SH-SY5Y (cell line): ENCODE results near the gene ARHGEF3.

Experiments used
- GATA2 ChIP-seq: IDR thresholded peaks from 2 replicates; pipeline ENCODE4 v1.6.1; 2011; ENCODE audit warnings: mild to moderate bottlenecking, low read depth, low read length
- GATA3 ChIP-seq: IDR thresholded peaks from 2 replicates; pipeline ENCODE4 v1.6.1; 2011; ENCODE audit warnings: low read depth, mild to moderate bottlenecking, low read length, moderate library complexity

The ARHGEF3 gene

DNA sequence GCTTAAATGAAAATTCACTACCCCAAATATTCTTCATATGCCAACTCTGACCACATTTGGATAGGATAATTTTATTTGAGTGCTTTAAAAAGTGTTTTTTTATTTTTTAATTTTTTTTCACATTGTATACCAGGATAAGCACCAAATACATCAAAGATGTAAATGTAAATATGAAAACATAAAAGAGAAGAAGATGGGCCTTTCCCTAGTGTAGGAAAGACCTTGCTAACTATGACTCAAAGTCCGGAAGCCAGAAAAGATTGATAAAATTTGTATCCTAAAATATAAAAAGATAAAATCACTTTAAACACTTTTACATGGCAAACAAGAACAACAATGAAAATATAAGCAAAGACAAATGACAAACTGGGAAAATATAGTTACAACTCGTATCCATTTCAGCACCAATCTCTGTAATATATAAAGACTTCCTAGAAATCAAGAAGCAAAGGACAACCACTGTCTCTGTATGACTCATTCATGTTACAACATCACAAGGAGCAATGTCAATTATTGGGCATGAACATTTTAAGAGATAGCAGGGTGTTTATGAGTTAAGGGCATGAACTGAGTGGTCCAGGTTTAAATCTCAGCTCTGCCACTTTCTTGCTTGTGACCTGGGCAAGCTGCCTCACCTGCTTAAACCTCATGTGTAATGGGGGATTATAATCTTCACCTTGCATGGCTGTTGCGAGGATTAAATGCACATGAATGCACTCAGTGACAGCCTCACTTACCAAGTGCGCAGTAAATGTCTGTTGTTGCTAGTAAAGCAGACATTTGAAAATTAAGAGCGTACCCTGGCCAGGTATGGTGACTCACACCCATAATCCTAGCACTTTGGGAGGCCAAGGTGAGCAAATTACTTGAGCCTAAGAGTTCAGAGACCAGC, 25.3 kb upstream of the ARHGEF3 start:
- TF ChIP-seq GATA2 (no peak), GATA3 (no peak)

DNA sequence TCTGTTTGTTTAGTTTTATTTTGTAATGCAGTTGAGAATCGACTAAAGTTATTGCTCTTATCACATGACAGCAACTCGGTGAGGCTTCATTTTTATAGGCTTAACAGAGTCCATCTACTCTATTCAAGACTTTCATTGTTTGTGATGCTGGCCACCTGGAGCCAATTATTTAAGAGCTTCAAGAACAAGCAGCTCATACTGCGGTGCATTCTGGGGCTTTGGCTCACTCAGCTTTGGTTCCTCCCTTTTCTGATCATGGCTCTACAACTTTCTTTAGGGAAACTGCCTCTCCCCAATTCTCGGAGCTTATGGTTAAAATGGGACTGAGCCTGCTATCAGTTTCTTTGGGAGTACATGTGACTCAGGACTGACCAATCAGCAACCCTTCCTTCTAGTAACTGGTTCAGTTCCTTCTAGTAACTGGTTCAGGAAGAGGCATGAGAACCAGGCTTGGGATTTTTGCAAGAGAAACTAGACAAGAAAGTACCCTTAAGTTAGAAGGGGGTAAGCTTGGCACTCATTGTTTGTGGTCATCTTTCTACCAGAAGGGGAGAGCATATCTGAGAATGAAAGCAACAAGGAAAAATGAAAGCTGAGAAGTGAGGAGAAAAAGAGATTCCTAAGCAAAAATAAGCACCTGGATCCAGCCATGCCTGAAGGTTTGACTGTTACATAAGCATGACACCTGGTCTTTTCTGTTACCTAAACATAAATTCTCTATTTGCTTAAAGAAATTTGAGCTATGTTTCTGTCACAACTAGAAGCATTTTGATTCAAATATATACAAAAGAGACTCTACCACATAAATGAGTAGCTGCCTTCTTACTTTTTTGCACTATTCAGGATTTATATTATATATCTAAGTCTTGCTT, 24.1 kb upstream of the ARHGEF3 start:
- TF ChIP-seq GATA2 (no peak), GATA3 (no peak)

DNA sequence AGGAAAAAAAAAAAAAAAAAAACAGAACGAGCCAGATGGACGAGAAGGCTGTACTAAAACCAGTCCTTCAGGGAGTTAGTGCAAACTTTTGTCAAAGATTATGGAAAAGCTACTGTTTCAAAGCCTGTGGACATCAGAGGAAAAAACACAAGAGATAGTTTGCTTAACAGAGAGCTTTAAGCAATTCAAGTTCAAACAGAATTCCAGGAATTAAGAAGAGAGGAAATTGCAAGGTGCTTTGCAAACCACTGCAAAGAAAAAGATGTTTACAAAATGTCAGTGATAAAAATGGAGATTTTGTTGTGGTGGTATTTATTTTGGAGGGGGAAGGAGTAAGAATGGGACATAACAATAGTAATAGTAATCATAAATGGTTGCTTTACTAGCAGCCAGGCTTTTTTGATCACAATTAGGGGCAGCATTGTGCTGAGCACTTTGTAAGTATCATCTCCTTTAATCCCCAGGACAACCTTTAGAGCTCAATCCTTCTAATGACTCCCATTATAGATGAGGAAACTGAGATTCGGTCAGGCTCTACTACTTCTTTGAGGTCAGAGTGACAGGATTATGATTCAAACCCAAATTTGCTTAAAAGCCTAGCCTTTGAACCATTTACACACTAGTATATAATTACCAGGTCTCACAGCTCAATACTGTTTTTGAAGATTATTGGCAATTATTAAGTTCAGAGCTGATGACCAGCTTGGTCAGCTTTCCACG, 22.4 kb upstream of the ARHGEF3 start:
- TF ChIP-seq GATA3 (no peak), GATA2 (no peak)

DNA sequence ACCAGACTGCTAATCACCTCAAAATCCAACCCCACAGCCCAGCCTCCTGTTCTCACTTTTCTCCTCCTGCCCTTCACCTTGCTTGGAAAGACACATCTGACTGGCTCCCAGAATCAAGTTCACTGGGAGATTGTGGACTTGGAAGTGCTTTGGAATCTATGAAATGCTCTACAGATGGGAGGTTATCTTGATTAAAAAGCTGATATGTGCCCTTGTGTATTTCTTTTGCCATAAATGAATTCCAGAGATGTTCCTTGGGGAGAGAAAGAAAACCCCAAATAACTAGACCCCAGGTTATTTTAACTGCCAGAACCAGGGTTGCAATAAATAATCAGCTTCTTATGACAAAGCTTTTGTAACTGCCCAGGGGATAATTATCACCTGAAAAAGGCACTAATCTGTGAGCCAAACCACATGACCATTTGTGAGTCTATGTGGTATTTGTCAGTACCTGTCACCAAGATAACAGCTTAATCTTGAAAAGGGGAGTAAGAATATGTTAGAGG, 21.7 kb upstream of the ARHGEF3 start:
- TF ChIP-seq GATA2, result 0 out of 2 replicates have a peak, but pooled peaks have one; percentile 13
- no peak for TF ChIP-seq GATA3

DNA sequence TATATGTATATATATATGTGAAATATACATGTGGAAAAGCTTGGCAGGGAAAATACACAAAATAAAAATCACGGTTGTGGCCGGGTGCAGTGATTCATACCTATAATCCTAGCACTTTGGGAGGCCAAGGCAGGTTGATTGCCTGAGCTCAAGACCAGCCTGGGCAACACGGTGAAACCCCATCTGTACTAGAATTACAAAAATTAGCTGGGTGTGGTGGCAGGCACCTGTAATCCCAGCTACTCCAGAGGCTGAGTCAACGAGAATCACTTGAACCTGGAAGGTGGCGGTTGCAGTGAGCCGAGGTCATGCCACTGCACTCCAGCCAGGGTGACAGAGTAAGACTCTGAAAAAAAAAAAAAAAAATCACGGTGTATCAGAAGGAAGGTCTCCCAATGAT, 20.8 kb upstream of the ARHGEF3 start:
- TF ChIP-seq GATA2 (no peak), GATA3 (no peak)

DNA sequence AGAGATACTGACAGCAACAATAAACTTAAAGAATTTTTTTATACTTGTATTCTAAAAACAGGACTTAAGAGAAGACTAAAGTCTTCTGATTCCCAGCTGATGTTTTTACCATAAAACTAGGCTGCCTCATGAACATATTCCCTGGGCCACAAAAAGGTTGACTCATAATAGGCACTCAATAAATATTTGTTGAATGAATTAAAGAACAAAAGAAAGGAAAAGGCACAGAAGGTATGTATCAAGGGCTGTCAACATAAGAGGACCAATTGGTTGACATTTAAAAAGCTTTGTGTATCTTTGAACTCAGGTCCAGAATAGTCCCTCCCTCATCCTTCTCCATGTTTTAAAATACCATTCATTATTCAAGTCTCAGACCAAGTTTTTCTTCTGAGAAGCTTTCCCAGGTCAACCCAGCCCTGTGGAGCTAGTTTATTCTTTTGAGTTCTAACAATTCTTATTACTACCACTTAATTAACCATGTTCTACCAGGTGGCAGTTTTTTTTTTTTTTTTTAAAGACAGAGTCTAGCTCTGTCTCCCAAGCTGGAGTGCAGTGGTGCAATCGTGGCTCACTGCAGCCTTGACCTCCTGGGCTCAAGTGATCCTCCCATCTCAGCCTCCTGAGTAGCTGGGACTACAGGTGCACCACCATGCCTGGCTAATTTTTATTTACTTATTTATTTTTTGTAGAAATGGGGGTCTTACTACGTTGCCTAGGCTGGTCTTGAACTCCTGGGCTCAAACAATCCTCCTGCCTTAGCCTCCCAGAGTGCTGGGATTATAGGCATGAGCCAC, 17.5 kb upstream of the ARHGEF3 start:
- TF ChIP-seq GATA2, result no peak
- TF ChIP-seq GATA3, result no peak

DNA sequence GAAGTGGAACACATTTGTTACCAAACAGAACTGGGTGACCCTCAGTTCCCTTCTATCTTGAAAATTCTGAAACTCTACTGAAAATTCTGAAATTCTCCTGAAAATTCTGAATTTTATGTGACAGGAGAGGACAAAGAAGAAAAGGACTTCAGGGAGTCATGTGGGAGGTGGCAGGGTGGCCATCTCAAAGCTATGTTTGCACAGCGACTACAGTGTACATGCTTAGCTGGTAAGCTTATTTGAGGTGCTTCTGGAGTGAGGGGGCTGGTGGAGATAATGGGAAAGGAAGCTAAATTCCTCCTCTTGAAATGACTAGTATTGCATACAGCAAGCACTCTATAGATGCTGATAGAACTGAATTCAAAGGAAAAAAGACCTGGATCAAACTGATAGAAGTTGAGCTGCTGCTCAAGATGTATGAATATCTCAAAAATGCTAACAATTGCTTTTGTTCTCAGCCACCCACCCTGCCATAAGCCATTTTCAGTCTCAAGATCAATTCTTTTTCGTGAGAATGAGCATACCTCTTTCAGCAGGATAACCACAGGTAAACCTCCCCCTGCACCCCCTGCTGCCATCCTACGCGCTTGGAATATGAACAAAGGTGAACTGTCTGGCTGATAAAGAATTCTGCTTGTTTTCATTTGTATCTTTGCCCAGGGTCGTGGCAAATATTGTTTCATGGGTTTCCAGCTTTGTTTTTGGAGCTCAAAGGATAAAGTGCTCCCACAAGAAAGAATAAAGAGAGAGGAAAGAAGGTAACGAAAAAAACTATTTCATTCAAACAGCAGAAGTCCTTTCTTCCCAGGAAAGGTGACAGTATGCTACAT, 16.6 kb upstream of the ARHGEF3 start:
- TF ChIP-seq GATA2, result no peak
- no peak for TF ChIP-seq GATA3

DNA sequence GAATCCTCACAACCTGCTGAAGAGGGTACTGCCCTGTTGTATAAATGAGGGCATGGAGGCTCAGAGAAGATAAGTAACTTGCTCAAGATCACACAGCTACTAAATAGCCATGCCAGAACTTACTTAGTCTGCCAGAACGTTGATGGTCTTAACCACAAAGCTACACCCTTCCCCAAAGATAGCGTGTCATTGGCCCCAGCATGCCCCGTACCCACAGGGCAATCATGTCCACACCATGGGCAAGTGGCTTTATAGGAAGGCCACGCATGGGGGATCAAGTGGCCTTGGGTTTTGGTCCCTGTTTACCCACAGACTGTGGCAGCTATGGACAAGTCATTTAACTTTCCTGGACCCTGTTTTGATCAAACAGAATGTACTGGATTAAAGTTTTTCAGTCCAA, 15.9 kb upstream of the ARHGEF3 start:
- no peak for TF ChIP-seq GATA2

DNA sequence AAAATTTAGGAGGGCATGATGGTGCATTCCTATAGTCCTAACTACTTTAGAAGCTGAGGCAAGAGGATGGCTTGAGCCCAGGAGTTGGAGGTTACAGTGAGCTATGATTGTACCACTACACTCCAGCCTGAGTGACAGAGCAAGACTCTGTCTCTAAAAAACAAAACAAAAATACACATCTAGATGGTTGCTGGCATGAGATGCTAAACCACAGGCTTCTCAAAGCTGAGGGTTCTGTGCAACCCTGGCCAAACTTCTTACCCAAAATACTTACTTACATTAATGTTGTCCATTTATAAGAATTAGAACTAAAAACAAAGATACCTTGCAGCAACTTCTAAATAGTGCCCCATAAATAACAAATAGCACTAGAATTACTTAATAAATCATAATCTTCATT, 14.3 kb upstream of the ARHGEF3 start:
- no peak for TF ChIP-seq GATA2
- no peak for TF ChIP-seq GATA3

DNA sequence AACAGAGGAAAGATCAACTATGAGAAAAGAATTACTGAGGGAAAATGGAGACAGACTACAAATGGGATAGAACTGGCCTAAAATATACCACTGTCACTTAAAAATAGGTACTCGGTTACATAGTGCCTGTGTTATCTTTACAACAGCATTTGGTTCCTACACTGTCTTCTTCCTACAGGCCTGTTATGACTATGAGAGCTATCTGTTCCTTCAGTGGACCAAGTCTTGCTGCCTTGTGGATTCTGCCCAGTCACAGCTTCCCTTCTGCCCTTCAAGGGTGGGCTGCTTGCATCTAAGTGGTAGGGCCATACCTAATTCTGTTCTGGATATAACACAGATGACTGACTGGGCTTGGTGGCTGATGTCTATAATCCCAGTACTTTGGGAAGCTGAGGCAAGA, 13.8 kb upstream of the ARHGEF3 start:
- TF ChIP-seq GATA3 (no peak), GATA2 (no peak)

DNA sequence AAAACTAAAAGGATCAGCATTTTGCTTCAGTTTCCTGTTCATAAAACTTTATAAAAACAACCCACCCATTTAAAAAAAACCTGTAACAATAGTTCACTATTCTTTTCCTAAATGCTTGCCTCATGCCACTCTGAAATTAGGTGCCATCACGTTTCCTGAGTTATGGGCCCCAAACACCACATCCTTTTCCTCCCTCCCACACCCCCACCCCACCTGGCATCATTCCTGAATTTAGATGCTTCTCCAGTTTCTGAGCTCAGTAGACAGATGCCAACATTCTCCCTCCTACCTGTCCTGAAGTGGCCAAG, 11.9 kb upstream of the ARHGEF3 start:
- TF ChIP-seq GATA2 (no peak), GATA3 (no peak)

DNA sequence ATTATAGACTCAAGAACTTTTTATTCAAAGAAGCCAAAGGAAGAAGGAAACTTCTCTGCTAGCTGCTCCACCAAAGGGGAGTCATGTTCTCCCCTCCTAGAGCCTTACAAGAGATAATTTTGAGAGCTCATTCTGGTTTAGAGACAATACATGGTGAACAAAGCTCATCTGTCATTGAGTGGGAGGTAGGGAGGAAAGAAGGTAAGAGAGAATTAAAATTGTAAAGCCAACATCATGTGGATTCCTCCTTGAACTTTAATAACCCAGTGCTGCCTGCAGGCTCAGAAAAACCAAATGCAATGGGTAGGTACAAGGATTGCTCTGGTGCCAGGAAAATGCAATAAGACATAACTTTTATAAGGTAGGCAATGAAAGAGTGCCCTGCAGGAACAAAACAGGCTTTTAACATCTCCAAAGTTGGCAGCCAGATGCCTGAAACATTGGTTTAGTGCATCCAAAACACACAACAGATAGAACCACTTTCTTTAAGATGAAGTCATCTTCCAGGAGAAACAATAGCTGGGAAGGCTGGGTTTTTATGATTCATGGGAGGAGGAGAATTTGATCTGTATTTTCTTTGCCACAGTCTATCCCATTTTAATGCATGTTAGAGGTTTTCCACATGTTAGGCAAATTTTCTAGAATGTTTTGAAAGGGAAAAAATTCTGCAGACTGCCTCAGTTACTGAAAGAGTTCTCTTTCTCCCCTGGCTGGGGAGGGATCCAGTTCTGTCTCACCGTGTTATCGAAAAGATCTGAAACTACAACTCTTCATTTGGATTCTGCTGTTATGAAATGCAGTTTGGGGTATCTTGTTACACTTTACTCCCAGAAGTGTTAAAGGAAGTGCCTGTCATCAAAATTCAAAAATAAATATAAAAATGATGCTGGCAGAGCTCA, 11.3 kb upstream of the ARHGEF3 start:
- TF ChIP-seq GATA3, result no peak
